GM12878 (cell line): ENCODE results near the gene ZNF177. TPM values are rescaled to one million over a fixed set of nuclear protein-coding genes. Genes with fewer than 3 reads are reported as not detected.

ENCODE experiments used
- ATAC-seq: fragments of 200-7000 bp; cut with Tn5 transposase; 3 replicates; pipeline ENCODE4 v1.9.1; 2020; ENCODE audit warnings: mild to moderate bottlenecking, moderate library complexity
- BruUV-seq: library from RNA; stranded (reverse); fragments of 400-500 nt; replicated peaks from 2 replicates; lab custom pipeline; 2021; lab: Mats Ljungman, UMichigan
- CTCF ChIA-PET: fragments of 300-600 bp; sonication (Branson Sonifier 250); formaldehyde crosslinking; extraction: SDS; loops from one replicate; lab custom pipeline; 2021; ENCODE audit warnings: inconsistent platforms; lab: Yijun Ruan, JAX
- POLR2A ChIA-PET: fragments of 350-600 bp; formaldehyde crosslinking; extraction: SDS; loops from one replicate; lab custom pipeline; 2021; ENCODE audit warnings: inconsistent platforms; lab: Charles Lee
- RAD21 ChIA-PET: fragments of 300-600 bp; sonication (Branson Sonifier 250); formaldehyde crosslinking; loops from one replicate; lab custom pipeline; 2023; ENCODE audit warnings: antibody characterized with exemption; ENCODE audit not compliant: unreplicated experiment; lab: Charles Lee
- SMC1A ChIA-PET: fragments of 300-600 bp; sonication (Branson Sonifier 250); formaldehyde crosslinking; loops from one replicate; lab custom pipeline; 2023; ENCODE audit not compliant: unreplicated experiment, uncharacterized antibody; lab: Charles Lee
- DNase-seq: peaks from one replicate; pipeline ENCODE4 v3.0.0-alpha.2; 2011; ENCODE audit warnings: low read depth, low spot score
- FAIRE-seq: peaks from 3 replicates; lab custom pipeline; 2011; peaks lifted over from hg19 to GRCh38; lab: Jason Lieb, UNC
- H2AFZ ChIP-seq: 2 replicates; pipeline ENCODE4 v1.6.0; 2011; ENCODE audit warnings: low read depth, low read length, control low read depth; ENCODE audit not compliant: control insufficient read depth
- H3K27ac ChIP-seq: 2 replicates; pipeline ENCODE4 v1.5.1; 2011; ENCODE audit warnings: control low read depth; ENCODE audit not compliant: control insufficient read depth, insufficient read depth
- H3K27me3 ChIP-seq, 2 experiments: replicated peaks in 1 of 2; 2 replicates each; pipeline versions ENCODE4 v1.6.0 to v1.6.1; 2011; ENCODE audit warnings: low read length in 1 of 2; ENCODE audit not compliant: control insufficient read depth in 2 of 2, insufficient read depth in 2 of 2
- H3K36me3 ChIP-seq, 2 experiments: 2 replicates each; pipeline ENCODE4 v1.5.1; 2011; ENCODE audit warnings: low read length in 1 of 2; ENCODE audit not compliant: control insufficient read depth in 2 of 2, insufficient read depth in 2 of 2
- H3K4me1 ChIP-seq: 2 replicates; pipeline ENCODE4 v1.6.1; 2011; ENCODE audit warnings: mild to moderate bottlenecking, low read length, moderate library complexity, mixed read lengths; ENCODE audit not compliant: control insufficient read depth, insufficient read depth
- H3K4me2 ChIP-seq: 2 replicates; pipeline ENCODE4 v1.6.0; 2011; ENCODE audit warnings: control low read depth; ENCODE audit not compliant: control insufficient read depth, insufficient read depth
- H3K4me3 ChIP-seq: fragments of 200-600 bp; sonication (generic); 2 replicates; pipeline ENCODE4 v1.5.1; 2016
- H3K79me2 ChIP-seq: 2 replicates; pipeline ENCODE4 v1.6.0; 2011; ENCODE audit warnings: low read length; ENCODE audit not compliant: control insufficient read depth, insufficient read depth
- H3K9ac ChIP-seq: 2 replicates; pipeline ENCODE4 v1.8.0; 2011; ENCODE audit warnings: low read length, control low read depth, mixed read lengths; ENCODE audit not compliant: control insufficient read depth, insufficient read depth
- H3K9me3 ChIP-seq: replicated peaks from 3 replicates; pipeline ENCODE4 v1.5.1; 2011; ENCODE audit warnings: mild to moderate bottlenecking, low read length; ENCODE audit not compliant: control insufficient read depth, insufficient read depth
- H4K20me1 ChIP-seq: 2 replicates; pipeline ENCODE4 v1.6.0; 2011; ENCODE audit not compliant: control insufficient read depth, insufficient read depth
- BACH1 ChIP-seq: fragments of 450-650 bp; IDR thresholded peaks from 2 replicates; pipeline ENCODE4 v1.6.1; 2017; ENCODE audit warnings: mild to moderate bottlenecking, borderline replicate concordance
- BCL3 ChIP-seq: IDR thresholded peaks from 2 replicates; pipeline ENCODE4 v1.6.1; 2011; ENCODE audit warnings: borderline replicate concordance, low read depth, mild to moderate bottlenecking, moderate library complexity, low read length; ENCODE audit not compliant: insufficient read depth, poor library complexity, severe bottlenecking
- CEBPZ ChIP-seq: fragments of 150-350 bp; IDR thresholded peaks from 2 replicates; pipeline ENCODE4 v1.6.1; 2016; ENCODE audit warnings: low read depth, low read length
- CHD1 ChIP-seq: IDR thresholded peaks from 2 replicates; pipeline ENCODE4 v1.6.1; 2012; ENCODE audit warnings: low read depth, low read length, improper control_type of control experiment
- EP300 ChIP-seq, 2 experiments: fragments of 150-350 bp in 1 of 2; IDR thresholded peaks; 2 replicates each; pipeline ENCODE4 v1.6.1; 2011 to 2012; ENCODE audit warnings: low read depth in 2 of 2, low read length in 2 of 2, borderline replicate concordance in 1 of 2, improper control_type of control experiment in 1 of 2, inconsistent platforms in 1 of 2; ENCODE audit not compliant: control insufficient read depth in 1 of 2
- GABPA ChIP-seq: IDR thresholded peaks from 2 replicates; pipeline ENCODE4 v1.6.1; 2014; ENCODE audit warnings: antibody characterized with exemption, low read depth, mild to moderate bottlenecking, inconsistent platforms
- IKZF1 ChIP-seq: fragments of 450-650 bp; conservative IDR thresholded peaks from 2 replicates; pipeline ENCODE4 v1.6.1; 2017; ENCODE audit warnings: antibody characterized with exemption, mild to moderate bottlenecking
- NR2C1 ChIP-seq: fragments of 450-650 bp; IDR thresholded peaks from 2 replicates; pipeline ENCODE4 v1.6.1; 2017; ENCODE audit warnings: antibody characterized with exemption, mild to moderate bottlenecking, moderate library complexity
- POLR2AphosphoS2 ChIP-seq: IDR thresholded peaks from 2 replicates; pipeline ENCODE4 v1.6.1; 2011; ENCODE audit warnings: low read depth, mild to moderate bottlenecking, low read length, improper control_type of control experiment, moderate library complexity
- PRDM15 ChIP-seq: fragments of 450-650 bp; formaldehyde crosslinking; IDR thresholded peaks from 2 replicates; pipeline ENCODE4 v1.4.0; 2020; ENCODE audit warnings: mild to moderate bottlenecking, moderate library complexity
- SPI1 ChIP-seq: IDR thresholded peaks from 2 replicates; pipeline ENCODE4 v1.6.1; 2011; ENCODE audit warnings: low read depth, mild to moderate bottlenecking, low read length, moderate library complexity, borderline replicate concordance; ENCODE audit not compliant: insufficient read depth
- STAT1 ChIP-seq: fragments of 450-650 bp; conservative IDR thresholded peaks from 2 replicates; pipeline ENCODE4 v1.6.1; 2014; ENCODE audit warnings: antibody characterized with exemption, mild to moderate bottlenecking
- ZNF384 ChIP-seq: IDR thresholded peaks from 2 replicates; pipeline ENCODE4 v1.6.1; 2012; ENCODE audit warnings: low read depth, mild to moderate bottlenecking, low read length, improper control_type of control experiment, borderline replicate concordance
- WGBS: methylation state at CpG from one replicate; pipeline ENCODE4 v1.1.6; 2016; ENCODE audit warnings: low lambda C conversion rate; ENCODE audit not compliant: insufficient replicate concordance, insufficient coverage; ENCODE audit errors: missing lambda C conversion rate; 5-methylcytosine and 5-hydroxymethylcytosine counted together
- in situ Hi-C: fragments of 300-500 bp; cut with MboI; formaldehyde crosslinking; loops from 9 replicates; pipeline ENCODE4 v1.14.3; 2018; ENCODE audit warnings: mixed read lengths
- intact Hi-C: fragments of 100-400 bp; cut with micrococcal nuclease; formaldehyde crosslinking; loops from one replicate; pipeline ENCODE4 v1.14.2; 2022; ENCODE audit not compliant: unreplicated experiment
- polyA plus RNA-seq, 11 experiments: library from polyadenylated mRNA; depleted of rRNA in 4 of 11; unstranded in 6 of 11; stranded (reverse) in 5 of 11; fragments of >200 nt; fragmentation: Nextera tagmentation in 4 of 11; fragmentation: Illumina TruSeq in 1 of 11; extraction: Ambion mirVana in 4 of 11; extraction: Trizol in 1 of 11; gene quantifications; 1 replicate in 1 of 11; 2 replicates in 10 of 11; pipeline versions ENCODE4 v1.2.1 to v1.2.3, GENCODE V29; 2011 to 2016; ENCODE audit warnings: inconsistent platforms in 2 of 11, missing spikeins in 2 of 11, low read depth in 1 of 11
- total RNA-seq, 4 experiments: library from RNA; depleted of rRNA in 3 of 4; stranded (reverse); fragments of >200 nt in 3 of 4; fragmentation: Illumina TruSeq in 1 of 4; extraction: Trizol in 1 of 4; gene quantifications; 2 replicates each; pipeline versions ENCODE4 v1.2.1 to v1.2.3, GENCODE V29; 2013 to 2021

The ZNF177 gene
- total and polyA plus RNA-seq, 10 of the 15 experiments (the other 5 are each of a cell fraction or from before 2014, with no cell fraction given), result 0.05 to 0.98 (median 0.31) TPM; not detected in 1

- H3K27ac ChIP-seq, result no peak overlapping the region
- no peaks in the 10 kb centered on the region for H3K36me3 ChIP-seq
- no peak overlapping the region for H3K9ac ChIP-seq
- BruUV-seq, result no TSS peak
- intact Hi-C loops, result no loop called here
- 63% methylated on average over 31 of the region's 39 CpGs for WGBS
- SMC1A ChIA-PET, result no interaction called here
- DNase-seq (no peak), FAIRE-seq (no peak), ATAC-seq (no peak)
- H3K79me2 ChIP-seq, result no peaks in the 10 kb centered on the region
- H4K20me1 ChIP-seq, result no peaks in the 10 kb centered on the region
- CTCF ChIA-PET, result no interaction called here
- H3K4me2 ChIP-seq, result peak overlapping the region; percentile 7; the same call in 1 of the 2 replicates
- in situ Hi-C loops, result no loop called here
- H3K4me1 ChIP-seq, result no peaks in the 10 kb centered on the region
- peaks cover 6% of the 10 kb centered on the region; the same call in 1 of the 3 replicates for H3K9me3 ChIP-seq
- H2AFZ ChIP-seq, result peak overlapping the region; percentile 63
- no peak overlapping the region for H3K4me3 ChIP-seq
- POLR2A ChIA-PET, result no interaction called here
- RAD21 ChIA-PET, result no interaction called here
- H3K27me3 ChIP-seq, result no peaks in the 10 kb centered on the region
- TF ChIP-seq BACH1 (no peak), CHD1 (no peak), BCL3 (no peak), POLR2AphosphoS2 (no peak), PRDM15 (no peak), CEBPZ (no peak), GABPA (peak; percentile 67), IKZF1 (no peak), ZNF384 (no peak), EP300 (IDR thresholded peaks at IDR 0.05; ENCODE audit: borderline replicate concordance in 1 of 2, control insufficient read depth in 1 of 2, low read depth in 2 of 2, low read length in 2 of 2) (no peak), STAT1 (no peak), NR2C1 (peak; percentile 72), SPI1 (peak; percentile 15; the same call in 1 of the 2 replicates)
Observed at GRCh38 chr19:9406798-9407352, 44.1 kb downstream of the ZNF177 start.
